NCI-H748 (cell line): ENCODE data around the gene PLXNB3.

Experiments used
- DNase-seq: peaks from one replicate; lab custom pipeline; 2025; ENCODE audit not compliant: unreplicated experiment; lab: John Stamatoyannopoulos, UW

PLXNB3 gene

GRCh38 chrX:153784325-153784967 lies 20.4 kb downstream of the PLXNB3 start:
- no peak for DNase-seq

DNA sequence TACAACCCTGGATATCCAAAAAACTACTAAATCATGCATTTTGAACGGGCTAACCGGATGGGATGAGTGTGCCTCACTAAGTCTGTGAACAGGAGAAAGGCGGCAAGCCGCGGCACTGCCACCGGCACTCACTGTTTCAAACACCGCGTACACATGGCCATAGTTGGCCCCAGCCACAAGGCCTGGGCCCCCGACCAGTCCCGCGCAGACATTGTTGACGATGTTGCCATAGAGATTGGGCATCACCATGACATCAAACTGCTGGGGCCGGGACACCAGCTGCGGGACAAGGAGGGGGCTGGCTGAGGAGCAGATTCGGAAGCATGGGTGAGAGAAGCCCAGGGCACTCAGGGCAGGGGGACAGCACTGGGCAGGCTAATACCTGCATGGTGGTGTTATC lies 22.6 kb downstream of the PLXNB3 start:
- no peak for DNase-seq

DNA sequence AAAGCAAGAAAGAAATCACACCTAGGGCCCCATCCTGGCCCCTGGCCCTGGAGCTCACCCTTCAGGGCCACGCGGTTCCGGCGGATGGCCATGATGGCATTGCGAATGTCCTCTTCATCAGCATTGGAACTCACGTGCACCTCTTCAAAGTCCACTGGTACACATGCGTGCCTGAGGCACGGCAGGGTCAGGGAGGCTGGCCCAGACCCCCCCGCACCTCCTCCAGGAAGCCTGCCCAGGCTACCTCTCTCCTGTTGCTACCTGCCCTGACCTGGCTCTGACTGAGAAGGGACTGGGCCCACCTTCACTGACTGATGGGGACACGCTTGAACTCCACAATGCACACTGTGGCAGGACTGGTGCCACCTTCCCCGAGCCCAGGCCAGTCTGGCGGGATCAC lies 25.6 kb downstream of the PLXNB3 start:
- DNase-seq = no peak

DNA sequence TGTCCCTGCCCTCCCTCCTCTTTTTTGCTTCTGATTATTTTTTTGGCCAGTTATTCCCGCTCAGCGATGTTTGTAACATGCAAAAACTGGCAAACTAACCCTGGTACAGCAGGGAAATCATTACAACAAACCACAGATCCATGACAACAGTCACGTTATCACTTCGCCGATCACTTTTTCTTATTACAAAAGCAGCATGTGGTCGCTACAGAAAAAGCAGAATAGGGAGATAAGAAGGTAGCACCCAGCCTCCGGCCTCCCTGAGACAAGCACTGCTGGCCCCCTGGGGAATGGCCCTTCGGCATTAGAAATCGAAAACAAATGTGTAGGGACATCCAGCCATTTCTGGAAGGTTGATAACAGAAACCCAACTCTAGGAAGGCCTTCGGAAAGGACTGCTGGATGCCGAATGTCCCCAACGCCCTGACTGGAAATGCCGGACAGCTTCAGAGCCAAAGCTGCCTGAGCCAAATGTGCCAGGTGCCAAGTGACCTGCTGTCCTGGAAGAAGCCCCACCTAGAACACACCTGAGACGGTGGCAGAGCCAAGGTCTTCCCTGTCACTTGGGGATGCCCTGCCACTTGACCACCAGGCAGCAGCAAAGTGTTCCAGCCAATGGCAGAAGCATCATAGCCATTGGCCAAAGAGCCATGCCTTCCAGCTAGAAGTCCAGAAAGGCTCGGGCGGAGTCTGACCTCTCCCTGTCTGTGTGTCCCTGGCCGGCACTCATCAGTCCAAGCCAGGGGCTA lies 27.2 kb downstream of the PLXNB3 start:
- no peak for DNase-seq

DNA sequence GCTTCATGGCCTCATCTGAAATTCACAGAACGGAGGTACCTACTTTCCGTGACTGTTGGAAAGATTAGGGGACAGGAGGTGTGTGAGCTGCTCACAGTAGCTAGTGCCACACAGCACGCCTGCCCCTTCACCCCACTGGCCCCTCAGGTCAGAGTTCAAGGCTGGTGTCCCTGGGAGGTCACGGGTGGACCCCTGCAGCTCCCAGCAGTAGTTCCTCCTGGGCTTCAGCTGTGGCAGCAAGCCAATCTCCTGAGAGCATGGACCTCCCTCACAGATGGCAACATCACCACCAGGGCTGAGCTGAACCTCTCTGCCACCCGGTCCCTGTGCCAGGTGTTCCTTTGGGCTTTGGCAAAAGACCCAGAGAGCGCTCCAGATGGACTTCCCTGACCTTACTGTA lies 28.3 kb downstream of the PLXNB3 start:
- DNase-seq = no peak

- DNase-seq = no peak
These were observed 29.2 kb downstream of the PLXNB3 start for GRCh38 chrX:153793291-153793690.

DNA sequence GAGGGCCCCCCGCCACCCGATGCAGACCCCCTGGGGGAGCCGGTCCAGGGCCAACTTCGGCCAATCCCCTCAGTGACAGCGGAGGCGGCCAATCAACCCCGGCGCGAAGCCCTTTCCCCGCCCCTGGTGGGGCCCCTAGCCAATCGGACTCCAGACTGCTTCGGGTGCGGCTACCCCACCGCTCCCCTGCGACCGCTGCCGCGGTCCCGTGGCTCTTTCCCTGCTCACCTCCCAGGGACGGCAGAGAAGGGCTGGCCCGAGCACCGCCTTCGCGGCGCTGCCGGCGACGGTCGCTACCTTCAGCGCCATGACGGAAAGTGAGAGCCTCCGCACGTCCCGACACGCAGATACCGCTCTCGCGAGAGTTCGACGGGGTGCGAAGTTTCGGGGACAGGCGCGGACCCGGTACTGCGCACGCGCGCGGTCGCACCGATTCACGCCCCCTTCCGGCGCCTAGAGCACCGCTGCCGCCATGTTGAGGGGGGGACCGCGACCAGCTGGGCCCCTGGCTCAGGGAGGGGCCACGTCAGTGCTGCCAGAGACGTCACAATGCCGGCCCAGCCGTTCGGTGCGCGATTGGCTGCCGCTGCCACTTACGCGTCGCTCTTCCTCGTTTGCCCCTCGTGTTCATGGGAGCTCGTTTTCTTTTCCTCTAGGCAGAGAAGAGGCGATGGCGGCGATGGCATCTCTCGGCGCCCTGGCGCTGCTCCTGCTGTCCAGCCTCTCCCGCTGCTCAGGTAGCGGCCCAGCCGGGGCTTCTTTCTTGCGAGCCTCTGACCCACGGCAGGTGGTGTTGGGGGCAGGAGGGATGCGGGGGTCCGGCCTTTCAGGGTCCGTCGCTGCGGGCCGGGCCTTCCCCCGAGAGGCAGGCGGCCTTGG lies 30.2 kb downstream of the PLXNB3 start, which contains the start of the genes IDH3G and SSR4:
Gene IDH3G, minus strand, starts transcription at position 358 of the 879 bp plus-strand sequence. Its CDS starts 49 bp downstream, at position 309.
Gene SSR4, plus strand, starts transcription at position 651 of the 879 bp plus-strand sequence. Its CDS starts 20 bp downstream, at position 671.
- DNase-seq = peak; percentile 95

DNA sequence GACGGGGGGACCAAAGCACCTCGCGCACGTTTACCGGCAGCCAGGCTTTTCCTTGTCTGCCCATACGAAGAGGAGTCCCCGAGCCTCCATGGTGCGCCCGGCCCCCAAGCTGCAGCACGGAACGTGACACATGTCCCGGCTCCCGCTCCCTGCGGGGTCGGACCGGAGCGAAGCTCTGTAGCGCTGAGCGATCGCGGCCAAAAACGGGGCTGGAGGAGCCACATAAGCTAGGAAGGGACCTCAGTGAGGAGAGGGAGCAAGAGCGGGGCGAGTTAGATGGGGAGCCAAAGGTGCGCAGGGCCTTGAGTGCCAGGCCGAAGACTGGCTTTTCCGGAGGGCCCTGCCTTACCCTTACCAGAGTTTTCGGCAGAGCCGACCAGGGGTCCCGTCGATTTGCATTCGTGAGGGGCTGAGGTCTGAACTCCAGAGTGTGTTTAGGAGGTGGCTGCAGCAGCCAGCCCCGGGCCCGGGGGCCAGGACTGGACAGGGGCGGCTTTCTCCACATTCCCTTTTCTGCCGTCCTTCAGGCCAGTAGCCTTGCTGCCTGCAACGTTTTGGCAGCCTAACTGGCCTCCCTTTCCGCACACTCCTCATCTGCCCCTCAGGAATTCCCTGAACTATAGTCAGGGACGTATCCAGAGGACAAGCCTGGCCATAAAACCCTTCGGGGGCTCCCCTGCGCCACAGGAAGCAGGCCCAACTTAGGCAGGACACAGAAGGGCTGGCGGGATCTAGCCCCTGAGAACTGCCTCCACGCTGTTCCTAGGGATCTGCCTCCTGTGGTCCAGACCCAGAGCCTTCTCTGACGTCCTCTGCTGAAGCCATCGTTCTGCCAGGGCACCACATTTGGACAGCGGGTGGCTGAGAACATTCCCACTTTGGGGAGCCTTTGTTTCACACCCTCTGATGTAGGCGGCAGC lies 31.1 kb downstream of the PLXNB3 start:
- DNase-seq = peak; percentile 32

DNA sequence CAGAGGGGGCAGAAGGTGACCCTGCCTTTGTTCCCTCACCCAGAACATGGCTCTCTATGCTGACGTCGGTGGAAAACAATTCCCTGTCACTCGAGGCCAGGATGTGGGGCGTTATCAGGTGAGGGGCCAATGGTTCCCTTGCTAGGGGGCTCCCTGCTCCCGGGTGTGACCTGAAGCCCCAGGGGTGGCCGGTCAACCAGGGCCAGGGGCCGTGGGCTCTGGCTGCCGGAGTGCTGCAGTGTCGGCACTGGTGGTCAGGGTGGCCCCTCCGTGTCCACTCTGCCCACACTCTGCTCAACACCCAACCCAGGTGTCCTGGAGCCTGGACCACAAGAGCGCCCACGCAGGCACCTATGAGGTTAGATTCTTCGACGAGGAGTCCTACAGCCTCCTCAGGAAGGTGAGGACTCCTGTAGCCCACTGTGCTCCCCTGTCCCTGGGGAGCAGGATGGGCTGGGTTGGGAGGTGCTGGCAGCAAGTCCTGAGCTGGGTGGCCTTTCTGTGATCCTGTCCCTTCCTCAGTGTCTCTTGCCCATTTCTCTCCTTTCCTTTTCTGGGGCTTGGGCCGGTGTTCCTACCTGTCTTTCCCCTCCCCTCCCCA lies 33.5 kb downstream of the PLXNB3 start:
- no peak for DNase-seq

DNA sequence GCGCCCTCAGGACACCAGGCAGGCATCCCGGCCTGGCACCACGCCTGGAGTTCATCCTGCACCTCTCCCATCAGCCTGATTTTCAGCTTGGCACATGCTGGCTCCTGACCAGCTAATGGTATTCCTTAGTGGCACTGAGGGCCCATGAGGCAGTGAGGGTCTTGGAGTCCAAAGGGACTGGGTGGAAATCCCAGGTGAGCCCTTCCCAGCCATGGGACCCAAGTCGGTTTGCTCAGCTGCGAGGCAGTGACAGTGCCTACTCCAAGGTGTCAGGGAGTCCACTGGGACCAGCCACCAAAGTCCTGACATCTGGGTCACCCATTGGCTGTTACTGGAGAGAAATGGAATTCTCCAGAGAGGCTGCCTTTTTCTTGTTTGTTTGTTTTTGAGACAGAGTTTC lies 35.3 kb downstream of the PLXNB3 start:
- no peak for DNase-seq

DNA sequence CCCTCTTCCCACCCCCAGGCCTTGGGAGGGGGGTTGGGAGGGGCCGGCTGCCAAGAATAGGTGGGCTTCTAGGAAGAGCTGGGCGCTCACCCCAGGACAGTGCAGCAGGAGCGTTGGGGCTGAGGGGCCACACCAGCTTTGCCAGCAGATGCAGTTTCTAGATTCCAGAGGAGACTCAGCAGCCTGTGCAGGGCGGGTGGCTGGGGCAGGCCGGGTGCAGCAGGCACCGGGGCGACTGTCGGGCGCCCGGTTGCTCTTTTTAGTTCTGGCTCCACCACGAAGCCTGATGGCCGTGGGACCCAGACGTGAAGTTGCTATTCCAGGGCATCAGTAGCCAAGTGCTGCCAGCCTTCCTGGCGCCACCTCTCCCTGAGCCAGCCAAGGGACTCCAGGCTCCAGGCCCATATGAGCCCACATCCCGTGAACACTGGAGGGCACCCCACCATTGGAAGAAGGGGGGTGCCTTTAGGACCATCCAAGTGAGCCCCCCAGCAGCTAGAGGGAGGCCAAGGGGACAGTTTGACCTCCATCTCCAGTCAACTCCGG lies 36.2 kb downstream of the PLXNB3 start:
- DNase-seq = no peak

DNA sequence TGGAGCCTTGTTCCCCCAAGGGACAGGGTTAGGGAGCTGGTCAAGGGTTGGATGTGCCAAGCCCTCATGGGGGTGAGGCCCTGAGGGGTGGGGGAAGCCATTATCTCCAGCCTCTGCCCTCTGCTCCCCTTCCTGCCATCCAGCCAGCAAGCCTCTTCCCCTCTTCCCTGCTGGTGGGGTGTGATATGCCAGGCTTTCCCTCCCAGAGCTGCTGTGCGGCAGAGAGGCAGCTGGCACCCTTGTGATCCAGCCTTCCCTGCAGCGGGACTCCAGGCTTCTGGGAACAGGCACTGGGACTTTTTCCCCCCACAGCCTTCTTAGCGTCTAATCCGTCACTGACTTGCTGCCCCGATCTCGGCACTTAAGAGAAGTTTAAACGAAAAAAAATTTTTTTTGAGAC lies 36.7 kb downstream of the PLXNB3 start:
- DNase-seq = no peak

GRCh38 chrX:153801669-153802068 lies 37.6 kb downstream of the PLXNB3 start:
- DNase-seq = no peak

- no peak for DNase-seq
These were observed 38.5 kb downstream of the PLXNB3 start for GRCh38 chrX:153802513-153803045.

DNA sequence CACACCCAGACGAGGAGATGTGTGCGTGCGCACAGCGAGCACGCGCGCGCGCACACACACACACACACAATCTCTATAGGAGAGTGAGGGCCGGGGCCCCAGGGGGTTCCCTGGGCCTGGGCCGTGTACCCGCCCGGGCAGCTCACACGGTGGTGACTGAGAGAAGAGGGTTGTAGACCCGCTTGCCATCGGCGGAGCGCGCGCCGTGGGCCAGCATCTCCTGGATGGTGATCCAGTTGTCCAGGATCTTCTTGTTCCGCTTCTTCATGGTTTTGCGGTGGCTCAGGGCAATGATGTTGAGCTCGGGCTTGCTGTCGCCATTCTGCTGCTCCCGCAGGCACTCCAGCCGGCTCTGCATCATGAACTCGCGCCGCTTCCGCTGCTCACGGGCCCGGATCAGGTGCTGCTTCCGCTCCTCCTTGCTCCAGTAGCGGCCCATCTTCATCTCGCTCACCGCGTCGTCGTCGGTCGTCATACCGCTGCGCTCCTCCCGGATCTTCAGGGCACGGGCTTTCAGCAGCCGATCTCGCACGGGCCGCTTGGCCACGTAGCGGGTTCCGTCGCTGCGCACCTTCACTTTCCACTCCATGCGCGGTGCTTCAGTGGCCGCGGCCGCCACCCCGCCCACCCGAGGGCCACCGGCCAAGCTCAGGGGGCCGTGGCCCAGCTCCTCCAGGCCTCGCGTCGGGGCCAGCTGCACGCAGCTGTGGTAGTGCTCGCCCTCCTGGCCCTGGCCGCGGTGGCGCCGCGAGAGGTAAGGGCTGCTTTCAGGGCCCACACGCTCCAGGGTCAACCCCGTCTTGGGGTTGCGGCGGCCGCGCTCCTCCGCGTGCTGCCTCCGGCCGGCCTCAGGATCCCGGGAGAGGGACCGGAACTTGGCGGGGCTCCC lies 39.4 kb downstream of the PLXNB3 start:
- DNase-seq = no peak

- DNase-seq = no peak
These were observed 40.1 kb downstream of the PLXNB3 start for GRCh38 chrX:153804100-153804595.

GRCh38 chrX:153804621-153805020 lies 40.6 kb downstream of the PLXNB3 start:
- no peak for DNase-seq

DNA sequence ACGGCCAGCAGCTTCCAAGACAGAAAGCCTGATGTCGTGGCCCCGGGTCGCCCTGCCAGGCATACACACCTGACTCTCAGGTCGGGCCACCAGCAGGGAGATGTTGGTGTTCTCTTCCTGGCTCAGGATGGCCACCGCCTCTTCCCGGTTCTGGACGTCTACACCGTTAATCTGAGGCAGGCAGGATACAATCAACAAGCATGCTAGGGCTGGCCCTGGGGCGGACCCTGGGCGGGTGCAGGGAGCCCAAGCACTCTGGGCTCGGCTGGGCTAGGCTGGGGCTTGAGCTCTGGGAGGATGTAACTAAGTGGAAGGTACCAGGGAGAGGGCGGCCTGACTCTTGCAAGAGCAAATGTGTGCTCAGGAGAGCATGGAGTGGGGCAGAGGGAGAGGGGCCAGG lies 41.4 kb downstream of the PLXNB3 start:
- no peak for DNase-seq
